ENCODE results near the gene CFAP20DC. TPM values are rescaled to one million over a fixed set of nuclear protein-coding genes. Genes with fewer than 3 reads are reported as not detected.
"Not testable (repeated sequence)": the region's sequence is repeated elsewhere in the genome, so short reads cannot be mapped to it uniquely, and the experiment has no call there.

The CFAP20DC gene
- polyA plus RNA-seq, 4 donors: 0.28 to 0.65 TPM; not detected in 2

GRCh38 chr3:58724336-58724735 is 325.5 kb downstream of the CFAP20DC start:
- DNase-seq (no peak), FAIRE-seq (no peak)

GRCh38 chr3:58723173-58723572 is 326.7 kb downstream of the CFAP20DC start:
- WGBS, 3 donors: 59 to 70% (median 66%) methylated on average over 3 of the region's 3 CpGs
- Histone ChIP-seq H3K9me3 (ENCODE audit: control insufficient read depth in 2 of 2, insufficient read depth in 1 of 2, low read depth in 1 of 2, low read length in 1 of 2) (no peaks in the 10 kb centered on the region), H3K4me1 (ENCODE audit: control insufficient read depth in 3 of 3, insufficient read depth in 2 of 3, low read depth in 1 of 3, low read length in 2 of 3) (peaks cover 0 to 3% (median 0%) of the 10 kb centered on the region in 3 donors), H3K27ac (ENCODE audit: low read depth in 1 of 3, low read length in 2 of 3) (no peak overlapping the region), H3K36me3 (ENCODE audit: control insufficient read depth in 3 of 3, insufficient read depth in 2 of 3, low read depth in 1 of 3, low read length in 3 of 3) (no peaks in the 10 kb centered on the region), H3K4me3 (ENCODE audit: low read depth in 1 of 3, low read length in 3 of 3) (no peak overlapping the region), H3K27me3 (ENCODE audit: control insufficient read depth in 3 of 3, insufficient read depth in 3 of 3, low read length in 3 of 3) (no peaks in the 10 kb centered on the region)
- FAIRE-seq (no peak), DNase-seq (no peak)

More at GRCh38 chr3:58724336-58724735, 325.5 kb downstream of the CFAP20DC start:
- 43 to 73% (median 70%) methylated on average over 11 of the region's 11 CpGs for WGBS, 3 donors
- H3K9me3 ChIP-seq (ENCODE audit: control insufficient read depth in 2 of 2, insufficient read depth in 1 of 2, low read depth in 1 of 2, low read length in 1 of 2): no peaks in the 10 kb centered on the region
- H3K36me3 ChIP-seq (ENCODE audit: control insufficient read depth in 3 of 3, insufficient read depth in 2 of 3, low read depth in 1 of 3, low read length in 3 of 3): no peaks in the 10 kb centered on the region
- H3K4me1 ChIP-seq (ENCODE audit: control insufficient read depth in 3 of 3, insufficient read depth in 2 of 3, low read depth in 1 of 3, low read length in 2 of 3): peaks cover 0 to 3% (median 0%) of the 10 kb centered on the region in 3 donors
- no peaks in the 10 kb centered on the region for H3K27me3 ChIP-seq (ENCODE audit: control insufficient read depth in 3 of 3, insufficient read depth in 3 of 3, low read length in 3 of 3)
- H3K4me3 ChIP-seq (ENCODE audit: low read depth in 1 of 3, low read length in 3 of 3): no peak overlapping the region
- H3K27ac ChIP-seq (ENCODE audit: low read depth in 1 of 3, low read length in 2 of 3): no peak overlapping the region

GRCh38 chr3:58722561-58722960 is 327.3 kb downstream of the CFAP20DC start:
- H3K27me3 ChIP-seq (ENCODE audit: control insufficient read depth in 3 of 3, insufficient read depth in 3 of 3, low read length in 3 of 3): no peaks in the 10 kb centered on the region
- DNase-seq: no peak
- no peaks in the 10 kb centered on the region for H3K36me3 ChIP-seq (ENCODE audit: control insufficient read depth in 3 of 3, insufficient read depth in 2 of 3, low read depth in 1 of 3, low read length in 3 of 3)
- H3K4me1 ChIP-seq (ENCODE audit: control insufficient read depth in 3 of 3, insufficient read depth in 2 of 3, low read depth in 1 of 3, low read length in 2 of 3): peaks cover 0 to 3% (median 0%) of the 10 kb centered on the region in 3 donors
- WGBS, 3 donors: 56 to 83% (median 74%) methylated on average over 4 of the region's 4 CpGs
- no peak for FAIRE-seq
- H3K4me3 ChIP-seq (ENCODE audit: low read depth in 1 of 3, low read length in 3 of 3): no peak overlapping the region
- H3K27ac ChIP-seq (ENCODE audit: low read depth in 1 of 3, low read length in 2 of 3): no peak overlapping the region
- H3K9me3 ChIP-seq (ENCODE audit: control insufficient read depth in 2 of 2, insufficient read depth in 1 of 2, low read depth in 1 of 2, low read length in 1 of 2): no peaks in the 10 kb centered on the region

GRCh38 chr3:58720526-58720925 is 329.3 kb downstream of the CFAP20DC start:
- Histone ChIP-seq H3K27me3 (ENCODE audit: control insufficient read depth in 3 of 3, insufficient read depth in 3 of 3, low read length in 3 of 3) (no peaks in the 10 kb centered on the region), H3K27ac (ENCODE audit: low read depth in 1 of 3, low read length in 2 of 3) (no peak overlapping the region), H3K9me3 (ENCODE audit: control insufficient read depth in 2 of 2, insufficient read depth in 1 of 2, low read depth in 1 of 2, low read length in 1 of 2) (no peaks in the 10 kb centered on the region), H3K4me3 (ENCODE audit: low read depth in 1 of 3, low read length in 3 of 3) (no peak overlapping the region), H3K4me1 (ENCODE audit: control insufficient read depth in 3 of 3, insufficient read depth in 2 of 3, low read depth in 1 of 3, low read length in 2 of 3) (peaks cover 0 to 3% (median 0%) of the 10 kb centered on the region in 3 donors), H3K36me3 (ENCODE audit: control insufficient read depth in 3 of 3, insufficient read depth in 2 of 3, low read depth in 1 of 3, low read length in 3 of 3) (no peaks in the 10 kb centered on the region)
- 35 to 57% (median 41%) methylated on average over 3 of the region's 3 CpGs for WGBS, 3 donors
- DNase-seq (peak in 1 of 2 donors; percentile 60), FAIRE-seq (no peak)

- no peak for DNase-seq
Measured at GRCh38 chr3:58719684-58720083, 330.1 kb downstream of the CFAP20DC start.

GRCh38 chr3:58713715-58714401 is 336.0 kb downstream of the CFAP20DC start:
- H3K36me3 ChIP-seq (ENCODE audit: control insufficient read depth in 3 of 3, insufficient read depth in 2 of 3, low read depth in 1 of 3, low read length in 3 of 3): no peaks in the 10 kb centered on the region
- 42 to 67% (median 51%) methylated on average over 3 of the region's 3 CpGs for whole genome bisulfite sequencing, 3 donors
- H3K4me1 ChIP-seq (ENCODE audit: control insufficient read depth in 3 of 3, insufficient read depth in 2 of 3, low read depth in 1 of 3, low read length in 2 of 3): no peaks in the 10 kb centered on the region
- peak in 1 of 2 donors; percentile 64 for DNase-seq
- H3K27me3 ChIP-seq (ENCODE audit: control insufficient read depth in 3 of 3, insufficient read depth in 3 of 3, low read length in 3 of 3): no peaks in the 10 kb centered on the region
- FAIRE-seq: no peak
- H3K27ac ChIP-seq (ENCODE audit: low read depth in 1 of 3, low read length in 2 of 3): no peak overlapping the region
- no peak overlapping the region for H3K4me3 ChIP-seq (ENCODE audit: low read depth in 1 of 3, low read length in 3 of 3)
- H3K9me3 ChIP-seq (ENCODE audit: control insufficient read depth in 2 of 2, insufficient read depth in 1 of 2, low read depth in 1 of 2, low read length in 1 of 2): no peaks in the 10 kb centered on the region

More at GRCh38 chr3:58719684-58720083, 330.1 kb downstream of the CFAP20DC start:
- no peaks in the 10 kb centered on the region for H3K27me3 ChIP-seq (ENCODE audit: control insufficient read depth in 3 of 3, insufficient read depth in 3 of 3, low read length in 3 of 3)
- 44 to 55% (median 53%) methylated on average over 2 of the region's 2 CpGs for WGBS, 3 donors
- no peaks in the 10 kb centered on the region for H3K9me3 ChIP-seq (ENCODE audit: control insufficient read depth in 2 of 2, insufficient read depth in 1 of 2, low read depth in 1 of 2, low read length in 1 of 2)
- H3K27ac ChIP-seq (ENCODE audit: low read depth in 1 of 3, low read length in 2 of 3): no peak overlapping the region
- H3K36me3 ChIP-seq (ENCODE audit: control insufficient read depth in 3 of 3, insufficient read depth in 2 of 3, low read depth in 1 of 3, low read length in 3 of 3): no peaks in the 10 kb centered on the region
- peaks cover 0 to 3% (median 0%) of the 10 kb centered on the region in 3 donors for H3K4me1 ChIP-seq (ENCODE audit: control insufficient read depth in 3 of 3, insufficient read depth in 2 of 3, low read depth in 1 of 3, low read length in 2 of 3)
- H3K4me3 ChIP-seq (ENCODE audit: low read depth in 1 of 3, low read length in 3 of 3): no peak overlapping the region
- no peak for FAIRE-seq

- 81 to 89% (median 87%) methylated on average over 8 of the region's 8 CpGs for WGBS, 3 donors
- DNase-seq (no peak), FAIRE-seq (no peak)
- peaks cover 0 to 4% (median 3%) of the 10 kb centered on the region in 3 donors for H3K4me1 ChIP-seq (ENCODE audit: control insufficient read depth in 3 of 3, insufficient read depth in 2 of 3, low read depth in 1 of 3, low read length in 2 of 3)
- no peak overlapping the region for H3K4me3 ChIP-seq (ENCODE audit: low read depth in 1 of 3, low read length in 3 of 3)
- H3K9me3 ChIP-seq (ENCODE audit: control insufficient read depth in 2 of 2, insufficient read depth in 1 of 2, low read depth in 1 of 2, low read length in 1 of 2): no peaks in the 10 kb centered on the region
- no peak overlapping the region for H3K27ac ChIP-seq (ENCODE audit: low read depth in 1 of 3, low read length in 2 of 3)
- H3K27me3 ChIP-seq (ENCODE audit: control insufficient read depth in 3 of 3, insufficient read depth in 3 of 3, low read length in 3 of 3): no peaks in the 10 kb centered on the region
- no peaks in the 10 kb centered on the region for H3K36me3 ChIP-seq (ENCODE audit: control insufficient read depth in 3 of 3, insufficient read depth in 2 of 3, low read depth in 1 of 3, low read length in 3 of 3)
Measured at GRCh38 chr3:58711871-58712270, 338.0 kb downstream of the CFAP20DC start.

- DNase-seq; H3K9me3 ChIP-seq (ENCODE audit: control insufficient read depth in 2 of 2, insufficient read depth in 1 of 2, low read depth in 1 of 2, low read length in 1 of 2); H3K27ac ChIP-seq (ENCODE audit: low read depth in 1 of 3, low read length in 2 of 3); H3K4me3 ChIP-seq (ENCODE audit: low read depth in 1 of 3, low read length in 3 of 3); H3K27me3 ChIP-seq (ENCODE audit: control insufficient read depth in 3 of 3, insufficient read depth in 3 of 3, low read length in 3 of 3); H3K4me1 ChIP-seq (ENCODE audit: control insufficient read depth in 3 of 3, insufficient read depth in 2 of 3, low read depth in 1 of 3, low read length in 2 of 3); H3K36me3 ChIP-seq (ENCODE audit: control insufficient read depth in 3 of 3, insufficient read depth in 2 of 3, low read depth in 1 of 3, low read length in 3 of 3); FAIRE-seq: not testable (repeated sequence)
- WGBS, 3 donors: 82 to 91% (median 91%) methylated on average over 3 of the region's 3 CpGs
Measured at GRCh38 chr3:58708983-58709382, 340.8 kb downstream of the CFAP20DC start.
